Osteoblast (primary cell): Measurements from ENCODE around the gene ERP44. TPM values are rescaled to one million over a fixed set of nuclear protein-coding genes. Genes with fewer than 3 reads are reported as not detected.

Experiments used
- DNase-seq: peaks from one replicate; pipeline ENCODE4 v3.0.0; 2011; ENCODE audit warnings: low spot score, mixed read lengths; ENCODE audit not compliant: insufficient read length; ENCODE audit errors: missing footprints
- H2AFZ ChIP-seq: 2 replicates; pipeline ENCODE4 v1.6.0; 2011; ENCODE audit warnings: mild to moderate bottlenecking, low read length
- H3K27ac ChIP-seq: 2 replicates; pipeline ENCODE4 v1.5.1; 2011; ENCODE audit warnings: mild to moderate bottlenecking, low read depth, low read length, moderate library complexity
- H3K27me3 ChIP-seq: 2 replicates; pipeline ENCODE4 v1.6.0; 2012; ENCODE audit warnings: mild to moderate bottlenecking, control low read depth, inconsistent platforms, low read length, moderate library complexity; ENCODE audit not compliant: insufficient read depth
- H3K36me3 ChIP-seq: 2 replicates; pipeline ENCODE4 v1.5.1; 2011; ENCODE audit warnings: mild to moderate bottlenecking, low read length, control low read depth, moderate library complexity; ENCODE audit not compliant: insufficient read depth
- H3K4me1 ChIP-seq: 2 replicates; pipeline ENCODE4 v1.5.1; 2011; ENCODE audit warnings: mild to moderate bottlenecking, low read length, control low read depth, moderate library complexity; ENCODE audit not compliant: insufficient read depth
- H3K4me2 ChIP-seq: 2 replicates; pipeline ENCODE4 v1.6.0; 2011; ENCODE audit warnings: mild to moderate bottlenecking, low read length; ENCODE audit not compliant: insufficient read depth
- H3K4me3 ChIP-seq: fragments of 200-600 bp; sonication (generic); 3 replicates; pipeline ENCODE4 v1.5.1; 2012; ENCODE audit warnings: mild to moderate bottlenecking, low read length, inconsistent platforms; ENCODE audit not compliant: insufficient read depth
- H3K79me2 ChIP-seq: 2 replicates; pipeline ENCODE4 v1.6.0; 2012; ENCODE audit warnings: mild to moderate bottlenecking, low read length, control low read depth, inconsistent platforms; ENCODE audit not compliant: insufficient read depth
- H3K9me3 ChIP-seq: 2 replicates; pipeline ENCODE4 v1.5.1; 2011; ENCODE audit warnings: low read depth, low read length, control low read depth
- H4K20me1 ChIP-seq: 2 replicates; pipeline ENCODE4 v1.6.0; 2012; ENCODE audit warnings: mild to moderate bottlenecking, low read length, control low read depth; ENCODE audit not compliant: insufficient read depth
- CTCF ChIP-seq: IDR thresholded peaks from 2 replicates; pipeline ENCODE4 v1.5.1; 2011; ENCODE audit warnings: mild to moderate bottlenecking, low read depth, low read length, moderate library complexity; ENCODE audit errors: extremely low read depth
- total RNA-seq: library from RNA; depleted of rRNA; stranded (reverse); fragments of >200 nt; gene quantifications from 2 replicates; pipeline ENCODE4 v1.2.3, GENCODE V29; 2012

The ERP44 gene
- total RNA-seq, 1 donor = 13.8 TPM

- no peaks in the 10 kb centered on the region for H3K4me1 ChIP-seq
- H3K4me3 ChIP-seq = no peak overlapping the region
- DNase-seq = no peak
- no peak for TF ChIP-seq CTCF
- H3K27me3 ChIP-seq = no peaks in the 10 kb centered on the region
- no peak overlapping the region for H3K4me2 ChIP-seq
- H4K20me1 ChIP-seq = no peaks in the 10 kb centered on the region
- no peak overlapping the region for H3K27ac ChIP-seq
- H2AFZ ChIP-seq = no peak overlapping the region
- H3K36me3 ChIP-seq = no peaks in the 10 kb centered on the region
- no peaks in the 10 kb centered on the region for H3K9me3 ChIP-seq
- H3K79me2 ChIP-seq = peaks cover 3% of the 10 kb centered on the region
Measured at GRCh38 chr9:100129772-100130171, 31.0 kb upstream of the ERP44 start.

GRCh38 chr9:100126423-100126822 lies 27.6 kb upstream of the ERP44 start:
- Histone ChIP-seq H3K4me1 (no peaks in the 10 kb centered on the region), H3K4me2 (no peak overlapping the region), H3K9me3 (no peaks in the 10 kb centered on the region), H3K27ac (no peak overlapping the region), H3K4me3 (no peak overlapping the region), H3K36me3 (no peaks in the 10 kb centered on the region), H2AFZ (no peak overlapping the region), H3K79me2 (peaks cover 3% of the 10 kb centered on the region), H3K27me3 (no peaks in the 10 kb centered on the region), H4K20me1 (no peaks in the 10 kb centered on the region)
- TF ChIP-seq CTCF = no peak
- DNase-seq = no peak

GRCh38 chr9:100125910-100126309 lies 27.1 kb upstream of the ERP44 start:
- H3K4me3 ChIP-seq = no peak overlapping the region
- no peak for DNase-seq
- H3K27me3 ChIP-seq = no peaks in the 10 kb centered on the region
- H3K36me3 ChIP-seq = no peaks in the 10 kb centered on the region
- no peaks in the 10 kb centered on the region for H3K4me1 ChIP-seq
- TF ChIP-seq CTCF = no peak
- no peak overlapping the region for H3K4me2 ChIP-seq
- H3K9me3 ChIP-seq = no peaks in the 10 kb centered on the region
- no peak overlapping the region for H3K27ac ChIP-seq
- H3K79me2 ChIP-seq = peaks cover 3% of the 10 kb centered on the region
- H2AFZ ChIP-seq = no peak overlapping the region
- no peaks in the 10 kb centered on the region for H4K20me1 ChIP-seq

- Histone ChIP-seq H3K27me3 (no peaks in the 10 kb centered on the region), H3K9me3 (no peaks in the 10 kb centered on the region), H3K79me2 (peaks cover 3% of the 10 kb centered on the region), H3K4me2 (no peak overlapping the region), H3K4me3 (no peak overlapping the region), H3K27ac (no peak overlapping the region), H2AFZ (no peak overlapping the region), H4K20me1 (no peaks in the 10 kb centered on the region), H3K36me3 (no peaks in the 10 kb centered on the region), H3K4me1 (no peaks in the 10 kb centered on the region)
- DNase-seq = no peak
- no peak for TF ChIP-seq CTCF
Measured at GRCh38 chr9:100125236-100125635, 26.4 kb upstream of the ERP44 start.
